Cardiac fibroblast (primary cell): ENCODE results near the gene RBM18.
A peak's percentile ranks its signal among the peaks of the same experiment; 100 is the strongest.

Source experiments
- DNase-seq, 2 donors: peaks; one replicate each; pipeline versions ENCODE4 v3.0.0 to v3.0.0-alpha.2; 2010; ENCODE audit warnings: low read depth in 2 of 2
- H3K4me3 ChIP-seq, 2 donors: replicated peaks in 1 of 2; 1 replicate in 1 of 2; 2 replicates in 1 of 2; pipeline ENCODE4 v1.5.1; 2011; ENCODE audit warnings: low read depth in 2 of 2, low read length in 2 of 2, mild to moderate bottlenecking in 2 of 2, moderate library complexity in 1 of 2
- TF ChIP-seq, protein P1 (sequence below): IDR thresholded peaks from one replicate; pipeline ENCODE4 v1.5.1; 2011; ENCODE audit warnings: low read depth, mild to moderate bottlenecking, low read length, inconsistent platforms

RBM18 gene

GRCh38 chr9:122261469-122261881 is 3.2 kb downstream of the RBM18 start:
- H3K4me3 ChIP-seq = no peak overlapping the region
- DNase-seq = peak; percentile 95 to 98
- TF ChIP-seq, protein P1, sequence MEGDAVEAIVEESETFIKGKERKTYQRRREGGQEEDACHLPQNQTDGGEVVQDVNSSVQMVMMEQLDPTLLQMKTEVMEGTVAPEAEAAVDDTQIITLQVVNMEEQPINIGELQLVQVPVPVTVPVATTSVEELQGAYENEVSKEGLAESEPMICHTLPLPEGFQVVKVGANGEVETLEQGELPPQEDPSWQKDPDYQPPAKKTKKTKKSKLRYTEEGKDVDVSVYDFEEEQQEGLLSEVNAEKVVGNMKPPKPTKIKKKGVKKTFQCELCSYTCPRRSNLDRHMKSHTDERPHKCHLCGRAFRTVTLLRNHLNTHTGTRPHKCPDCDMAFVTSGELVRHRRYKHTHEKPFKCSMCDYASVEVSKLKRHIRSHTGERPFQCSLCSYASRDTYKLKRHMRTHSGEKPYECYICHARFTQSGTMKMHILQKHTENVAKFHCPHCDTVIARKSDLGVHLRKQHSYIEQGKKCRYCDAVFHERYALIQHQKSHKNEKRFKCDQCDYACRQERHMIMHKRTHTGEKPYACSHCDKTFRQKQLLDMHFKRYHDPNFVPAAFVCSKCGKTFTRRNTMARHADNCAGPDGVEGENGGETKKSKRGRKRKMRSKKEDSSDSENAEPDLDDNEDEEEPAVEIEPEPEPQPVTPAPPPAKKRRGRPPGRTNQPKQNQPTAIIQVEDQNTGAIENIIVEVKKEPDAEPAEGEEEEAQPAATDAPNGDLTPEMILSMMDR = no peak

DNA sequence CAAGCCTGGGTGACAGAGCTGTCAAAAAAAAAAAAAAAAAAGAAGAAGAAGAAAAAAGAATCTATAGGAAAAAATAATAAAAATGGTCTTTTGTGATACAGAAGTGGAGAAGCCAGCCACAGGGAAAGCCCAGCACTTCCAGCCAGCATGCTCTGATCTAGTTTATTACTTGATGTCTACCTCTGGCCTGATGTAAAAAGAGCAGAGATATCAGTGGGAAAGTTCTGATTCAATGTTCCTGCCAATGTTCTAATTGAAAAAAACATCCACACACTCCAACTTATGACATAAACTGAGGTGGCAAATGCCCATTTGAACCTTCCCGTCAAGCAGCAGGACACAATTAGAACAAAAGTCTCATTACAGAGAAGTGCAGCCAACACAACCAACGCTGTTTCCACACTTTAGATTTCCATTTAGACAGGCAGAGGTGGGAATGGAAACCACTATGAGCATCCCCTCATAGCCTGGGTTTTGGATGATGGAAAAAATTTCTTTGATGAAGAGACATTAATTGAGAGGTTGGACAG is 5.7 kb downstream of the RBM18 start:
- TF ChIP-seq, protein P1 = no peak
- DNase-seq = no peak
- H3K4me3 ChIP-seq = no peak overlapping the region

DNA sequence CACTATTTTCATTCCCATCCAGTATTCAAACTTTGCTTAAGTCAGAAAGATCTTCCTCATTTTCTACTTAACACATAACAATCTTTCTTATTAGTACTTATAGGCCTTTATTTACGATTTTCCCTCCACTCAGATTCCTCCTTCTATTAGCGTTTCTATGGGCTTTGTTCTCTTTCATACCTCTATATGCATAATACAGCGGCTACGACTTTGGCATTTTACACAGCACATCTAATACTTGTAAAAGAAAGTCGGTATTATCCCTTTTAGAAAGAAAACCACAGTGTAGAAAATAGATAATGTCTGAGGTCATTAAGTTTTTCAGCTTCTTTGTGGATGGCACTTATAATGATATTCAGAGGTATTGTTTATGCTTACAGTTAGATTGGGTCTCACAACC is 8.4 kb downstream of the RBM18 start:
- TF ChIP-seq, protein P1 = no peak
- no peak for DNase-seq
- H3K4me3 ChIP-seq = no peak overlapping the region

GRCh38 chr9:122254761-122255160 is 9.9 kb downstream of the RBM18 start:
- H3K4me3 ChIP-seq = no peak overlapping the region
- TF ChIP-seq, protein P1 = no peak
- DNase-seq = no peak

DNA sequence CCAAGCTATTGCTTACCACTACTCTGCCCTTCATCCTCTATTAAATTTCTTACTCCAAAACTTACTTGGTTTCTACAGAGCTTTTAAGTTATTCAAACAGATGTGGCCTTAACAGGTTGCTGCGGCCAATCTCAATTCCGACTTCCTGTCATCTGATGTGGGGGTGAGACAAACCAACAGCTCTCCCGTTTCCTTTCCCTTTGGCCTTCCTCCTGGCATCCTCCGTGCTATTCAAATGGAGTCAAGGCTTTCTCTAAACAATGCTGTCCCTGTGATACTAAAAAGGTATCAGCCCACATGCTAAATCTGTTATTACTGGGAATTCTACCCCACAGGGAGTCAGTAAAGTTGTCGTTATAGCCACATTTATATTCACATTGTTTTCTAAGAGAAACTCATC is 11.8 kb downstream of the RBM18 start:
- TF ChIP-seq, protein P1 = no peak
- peak; percentile 15 to 42 for DNase-seq
- H3K4me3 ChIP-seq = no peak overlapping the region

DNA sequence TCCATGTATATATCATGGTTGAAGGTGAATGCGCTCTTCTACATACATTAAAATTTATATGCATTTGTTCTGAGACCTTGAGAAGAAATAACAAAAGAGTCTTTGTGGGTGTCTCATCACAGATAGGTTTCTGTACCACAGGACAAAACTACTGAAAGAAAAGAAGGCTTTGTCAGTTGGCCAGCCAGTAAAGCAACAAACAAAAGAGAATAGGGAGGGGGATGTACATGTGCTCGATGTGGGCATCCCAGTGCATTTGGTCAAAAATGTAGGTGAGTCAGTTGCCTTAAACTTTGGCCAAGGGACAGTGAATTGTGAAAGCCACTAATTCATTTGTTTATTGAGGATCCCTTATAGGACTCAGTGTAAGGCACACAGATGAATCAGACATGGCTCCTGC is 13.3 kb downstream of the RBM18 start:
- TF ChIP-seq, protein P1 = no peak
- DNase-seq = peak in 1 of 2 donors; percentile 10
- no peak overlapping the region for H3K4me3 ChIP-seq

DNA sequence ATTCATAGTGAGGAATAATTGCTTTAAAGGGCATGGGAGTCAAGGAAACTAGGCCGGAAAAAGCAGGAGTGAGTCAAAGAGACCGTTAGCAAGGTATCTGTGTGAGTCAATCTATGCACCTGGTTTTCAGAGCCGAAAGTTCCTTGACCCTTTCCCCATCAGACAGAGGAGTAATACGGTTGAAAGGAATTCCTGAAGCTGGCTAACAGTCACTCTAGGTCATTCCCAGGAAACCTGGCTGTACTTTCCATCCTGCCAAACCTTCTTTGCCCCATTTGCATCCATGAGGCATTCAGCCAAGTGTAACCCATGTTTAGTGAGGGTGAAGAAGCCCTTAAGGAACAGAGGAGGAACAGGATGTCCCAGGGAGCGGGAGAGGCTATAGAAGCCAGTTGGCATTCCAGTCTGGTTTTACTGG is 16.2 kb downstream of the RBM18 start:
- DNase-seq = no peak
- no peak overlapping the region for H3K4me3 ChIP-seq
- TF ChIP-seq, protein P1 = no peak
